GM19372 (cell line): ENCODE measurements around the gene BOK.

Experiments used
- ATAC-seq: cut with Tn5 transposase; IDR thresholded peaks from one replicate; pipeline ENCODE4 v1.9.1; 2021; ENCODE audit warnings: mild to moderate bottlenecking, low read depth, moderate library complexity; ENCODE audit not compliant: unreplicated experiment

The BOK gene

DNA sequence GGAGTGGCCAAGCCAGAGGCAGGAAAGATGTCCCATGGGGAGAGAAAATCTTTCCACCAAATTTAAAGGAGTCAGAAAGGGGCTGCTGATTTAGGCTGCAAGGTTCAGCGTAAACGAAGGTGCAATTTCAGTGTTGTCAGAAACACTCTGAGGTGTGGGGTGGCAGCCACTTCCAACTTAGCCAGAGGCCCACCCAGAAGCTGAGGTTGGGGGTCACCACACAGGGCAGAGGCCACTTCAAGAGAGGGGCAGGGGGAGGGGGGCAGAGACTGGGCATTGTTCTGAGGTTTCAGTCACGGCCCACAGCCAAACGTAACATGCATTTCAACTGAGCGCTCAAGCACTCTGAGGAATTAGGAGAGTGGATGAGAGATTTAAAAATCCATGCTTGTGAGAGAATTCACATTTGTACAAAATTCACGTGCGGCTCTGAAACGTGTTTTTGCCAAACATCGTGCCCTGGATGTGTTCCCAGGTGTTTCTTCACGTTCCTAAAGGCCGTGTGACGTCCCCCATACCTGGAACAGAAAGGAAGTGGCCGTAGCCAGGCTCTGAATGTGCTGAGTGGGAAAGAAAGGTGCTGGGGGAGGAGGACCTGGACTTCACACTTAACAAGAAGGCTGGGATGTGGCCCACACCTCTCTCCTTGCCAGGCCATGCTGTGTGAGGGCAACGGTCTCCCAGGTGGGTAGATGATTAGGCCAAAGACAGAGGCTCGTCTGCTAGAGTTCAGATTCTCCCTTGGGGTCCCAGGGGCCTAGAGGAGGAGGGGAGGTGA is 19.5 kb upstream of the BOK start:
- no peak for ATAC-seq

- ATAC-seq, result no peak
Observed at GRCh38 chr2:241539616-241540374, 18.8 kb upstream of the BOK start.

DNA sequence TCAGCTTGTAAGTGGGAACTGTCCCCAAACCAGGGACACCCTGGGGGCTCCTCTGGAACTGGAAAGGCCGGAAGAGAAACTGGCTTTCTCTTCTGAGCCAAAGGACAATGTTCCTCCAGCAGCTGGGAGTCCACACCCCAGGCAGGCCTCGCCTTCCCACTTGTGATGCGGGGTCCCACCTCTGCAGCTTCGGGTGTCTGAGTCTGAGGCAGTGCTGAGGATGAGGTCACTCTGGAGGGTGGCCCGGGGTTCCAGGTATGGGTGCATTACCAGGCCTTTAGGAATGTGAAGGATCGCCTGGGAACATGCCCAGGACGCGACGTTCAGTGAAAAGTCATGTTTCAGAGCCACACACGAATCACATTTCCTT is 18.2 kb upstream of the BOK start:
- no peak for ATAC-seq

GRCh38 chr2:241540771-241541561 is 17.6 kb upstream of the BOK start:
- no peak for ATAC-seq

DNA sequence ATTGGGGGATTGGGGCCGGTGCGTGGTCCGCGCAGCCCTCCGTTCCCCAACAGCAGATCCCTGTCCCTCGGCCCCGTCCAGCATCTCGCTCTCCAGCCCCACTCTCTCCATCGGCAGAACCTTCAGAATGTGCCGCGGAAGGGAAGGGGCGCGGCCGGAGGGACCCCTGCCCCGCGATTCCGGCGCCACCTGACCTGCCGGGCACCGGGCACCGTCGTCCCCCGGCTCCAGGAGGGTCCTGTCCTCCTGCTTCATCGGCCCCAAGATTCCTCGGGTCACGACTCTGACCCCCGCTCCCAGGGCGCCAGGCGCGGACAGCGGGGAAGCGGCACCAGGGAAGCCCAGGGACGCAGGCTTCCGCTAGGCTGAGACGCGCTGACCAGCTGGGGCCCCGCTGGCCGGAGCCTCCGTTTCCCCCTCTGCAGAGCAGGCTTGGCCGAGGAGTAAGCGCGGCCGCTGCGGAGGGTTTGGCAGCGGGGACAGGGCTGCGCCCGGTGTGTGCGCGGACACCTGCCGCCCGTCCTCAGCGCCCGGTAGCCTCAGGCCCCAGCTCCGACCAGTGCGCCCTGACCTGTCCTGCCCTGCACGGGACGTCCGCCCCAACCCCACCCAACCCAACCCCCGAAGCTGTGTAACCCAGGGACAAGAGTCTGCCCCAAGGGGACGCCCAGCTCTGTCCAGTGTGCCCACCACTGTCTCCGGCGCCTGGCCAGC is 16.8 kb upstream of the BOK start:
- ATAC-seq, result no peak

DNA sequence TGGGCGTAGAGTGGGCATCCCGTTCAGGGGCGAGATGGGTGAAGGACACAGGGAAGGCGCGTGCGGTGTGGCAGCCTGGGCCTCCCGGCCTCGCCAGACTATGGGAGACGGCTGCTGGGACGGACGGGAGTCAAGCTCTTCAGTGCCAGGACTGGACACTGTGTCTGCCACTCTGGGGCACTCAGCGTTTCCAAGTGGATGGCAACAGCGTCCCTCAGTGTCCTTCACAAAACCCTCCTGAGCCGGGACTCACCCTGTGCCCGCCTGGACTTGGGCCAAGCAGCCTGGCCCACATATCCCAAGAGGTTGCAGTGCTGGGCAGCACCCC is 16.3 kb upstream of the BOK start:
- ATAC-seq, result no peak

DNA sequence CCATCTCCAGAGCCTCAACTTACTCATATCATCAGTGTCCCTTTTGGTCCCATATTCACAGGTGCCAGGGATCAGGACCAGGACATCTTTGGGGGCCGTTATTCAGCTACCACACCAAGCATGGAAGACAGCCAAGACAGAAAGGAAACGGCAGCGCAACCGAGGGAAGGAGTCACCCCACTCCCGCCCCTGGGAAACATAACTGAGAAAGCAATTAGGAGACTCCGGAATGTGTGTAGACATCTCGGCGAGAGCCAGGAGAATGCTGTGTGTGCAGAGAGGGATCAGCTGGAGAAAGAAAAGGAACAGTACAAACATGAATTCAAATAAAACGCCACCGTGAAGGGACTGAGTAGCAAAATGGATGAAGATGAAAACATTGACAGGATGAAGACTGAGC is 13.4 kb upstream of the BOK start:
- ATAC-seq, result no peak

DNA sequence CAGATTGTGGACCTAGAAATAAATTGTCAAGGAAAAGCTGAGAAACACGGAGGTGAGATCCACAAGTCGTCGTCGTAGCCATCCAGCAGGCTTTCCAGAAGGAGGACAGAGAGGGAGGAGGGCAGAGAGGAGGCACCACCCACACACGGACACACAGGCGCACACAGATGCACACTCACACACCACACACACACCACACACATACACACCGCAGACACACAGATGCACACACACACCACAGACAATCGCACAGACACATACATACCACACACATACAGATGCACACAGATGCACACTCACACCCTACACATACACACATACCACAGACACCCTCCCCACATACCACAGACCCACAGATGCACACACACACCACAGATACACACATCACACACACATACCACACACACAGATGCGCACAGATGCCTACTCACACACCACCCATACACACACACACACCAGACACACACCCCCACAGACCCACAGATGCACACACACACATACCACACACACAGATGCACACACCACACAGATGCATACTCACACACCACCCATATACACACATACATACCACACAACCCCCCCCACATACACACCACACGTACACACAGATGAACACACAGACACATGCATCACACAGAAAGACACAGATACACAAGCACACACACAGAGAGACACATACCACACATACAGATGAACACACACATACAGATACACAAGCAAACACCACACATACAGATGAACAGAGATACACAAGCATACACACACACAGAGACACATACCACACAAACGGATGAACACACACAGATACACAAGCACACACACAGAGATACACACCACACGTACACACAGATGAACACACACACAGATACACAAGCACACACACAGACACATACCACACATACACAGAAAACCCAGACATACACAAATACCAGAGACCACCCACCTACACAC is 12.7 kb upstream of the BOK start:
- no peak for ATAC-seq

GRCh38 chr2:241546771-241547498 is 11.6 kb upstream of the BOK start:
- no peak for ATAC-seq

DNA sequence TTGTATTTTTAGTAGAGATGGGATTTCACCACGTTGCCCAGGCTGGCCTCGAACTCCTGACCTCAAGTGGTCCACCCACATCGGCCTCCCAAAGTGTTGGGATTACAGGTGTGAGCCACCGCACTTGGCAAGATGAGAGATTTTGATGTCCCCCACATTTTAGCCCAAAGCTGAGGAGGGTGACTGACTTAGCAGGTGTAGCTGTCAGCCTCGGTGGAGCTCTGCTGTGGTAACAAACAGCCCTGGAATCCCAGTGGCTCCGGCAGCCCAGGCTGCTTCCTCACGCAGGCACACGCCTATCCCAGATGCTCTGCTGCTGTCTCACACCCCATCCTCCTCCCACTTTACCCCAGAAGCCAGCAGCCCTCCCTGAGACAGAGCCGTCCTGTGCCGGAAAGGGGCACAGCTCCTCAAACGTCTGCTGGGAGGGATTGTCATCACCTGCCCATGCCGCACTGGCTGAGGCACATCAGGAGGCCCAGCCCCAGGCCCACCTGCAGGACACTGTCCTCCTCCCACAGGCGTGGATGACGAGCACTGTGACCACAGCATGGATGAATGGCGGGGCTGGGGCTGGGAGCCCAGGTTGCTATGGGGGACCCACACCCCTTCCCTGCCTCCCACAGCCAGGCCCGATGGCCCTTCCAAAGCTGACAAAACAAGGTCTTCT is 10.6 kb upstream of the BOK start:
- ATAC-seq, result no peak

DNA sequence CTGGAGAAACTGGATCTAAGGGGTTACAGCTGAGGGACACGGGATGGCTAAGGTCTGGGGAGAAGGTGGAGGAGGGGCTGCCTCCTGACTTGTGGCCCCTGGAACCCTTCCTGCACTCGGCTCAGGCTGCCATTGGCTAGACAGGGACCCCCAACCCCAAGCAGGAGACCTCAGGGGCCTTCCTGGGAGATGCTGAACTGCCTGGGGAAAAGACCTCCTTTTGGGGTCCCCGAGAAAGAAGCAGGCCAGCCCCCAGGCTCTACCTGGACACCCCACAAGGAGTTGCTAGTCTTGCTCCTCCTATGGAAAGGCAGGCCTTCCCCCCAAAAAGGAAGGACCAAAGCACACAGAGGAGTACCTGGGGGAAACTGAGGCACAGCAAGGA is 10.1 kb upstream of the BOK start:
- ATAC-seq, result no peak

DNA sequence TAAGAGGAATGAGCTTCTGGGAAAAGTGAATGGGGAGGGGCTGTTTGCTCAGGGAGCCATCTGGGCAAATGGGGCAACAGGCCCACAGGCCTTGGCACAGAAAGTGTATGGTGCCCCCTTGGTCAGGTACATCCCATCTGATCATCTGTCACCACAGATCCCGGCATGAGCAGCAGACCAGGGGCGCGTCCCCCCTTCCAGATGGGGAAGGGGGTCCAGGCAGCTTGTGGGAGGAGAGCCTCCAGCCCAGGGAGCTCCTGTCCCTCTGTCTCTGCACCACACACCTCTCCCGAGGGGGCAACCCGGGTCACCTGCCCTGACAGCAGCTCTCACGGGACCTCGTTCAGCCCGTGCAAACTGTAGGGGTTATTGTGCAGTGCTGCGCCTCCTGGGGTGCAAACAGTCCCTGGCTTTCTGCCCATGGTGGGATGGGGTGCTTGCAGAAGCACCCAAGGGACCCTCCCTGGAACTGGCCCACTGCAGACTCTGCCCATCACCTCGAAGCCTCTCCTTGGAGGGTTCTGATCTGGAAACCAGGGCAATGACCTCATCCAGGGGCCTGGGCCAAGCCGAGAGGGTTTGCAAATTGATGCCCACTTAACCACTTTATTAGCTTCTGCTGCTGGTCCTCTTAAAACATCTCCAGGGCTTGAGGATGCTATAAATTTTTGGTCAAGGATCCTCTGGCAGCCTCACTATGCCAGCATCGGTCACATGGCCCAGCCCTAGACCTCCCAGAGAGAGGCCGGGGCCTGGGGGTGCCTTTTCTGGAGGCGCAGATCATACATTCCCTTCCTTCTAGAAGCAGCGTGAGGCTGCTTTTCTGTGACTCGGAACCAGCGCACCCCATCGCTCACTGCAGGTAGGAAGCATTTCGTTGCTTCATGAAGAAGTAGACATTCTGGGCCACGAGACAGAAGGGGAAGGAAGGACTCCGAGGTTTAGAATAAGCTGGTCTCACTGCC is 7.6 kb upstream of the BOK start:
- ATAC-seq, result no peak

DNA sequence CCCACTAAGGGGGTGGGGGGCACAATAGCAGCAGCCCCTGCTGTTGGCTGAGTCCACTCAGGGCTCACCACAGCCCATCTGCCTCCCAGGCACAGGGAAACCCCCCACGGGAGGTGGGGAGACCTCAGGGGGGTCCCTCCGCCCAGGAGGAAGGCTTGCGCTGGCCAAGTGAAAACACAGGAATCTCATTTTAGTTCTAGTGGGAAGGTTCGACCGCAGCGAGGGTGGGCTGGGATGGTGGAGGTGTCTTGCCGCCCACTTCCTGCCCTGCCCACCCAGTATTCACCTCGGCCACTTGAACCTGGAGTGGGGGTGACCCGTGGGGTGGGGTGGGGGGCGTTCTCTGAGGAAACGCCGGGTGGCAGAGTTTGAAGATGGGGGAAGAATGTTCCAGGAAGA is 6.9 kb upstream of the BOK start:
- ATAC-seq, result no peak

DNA sequence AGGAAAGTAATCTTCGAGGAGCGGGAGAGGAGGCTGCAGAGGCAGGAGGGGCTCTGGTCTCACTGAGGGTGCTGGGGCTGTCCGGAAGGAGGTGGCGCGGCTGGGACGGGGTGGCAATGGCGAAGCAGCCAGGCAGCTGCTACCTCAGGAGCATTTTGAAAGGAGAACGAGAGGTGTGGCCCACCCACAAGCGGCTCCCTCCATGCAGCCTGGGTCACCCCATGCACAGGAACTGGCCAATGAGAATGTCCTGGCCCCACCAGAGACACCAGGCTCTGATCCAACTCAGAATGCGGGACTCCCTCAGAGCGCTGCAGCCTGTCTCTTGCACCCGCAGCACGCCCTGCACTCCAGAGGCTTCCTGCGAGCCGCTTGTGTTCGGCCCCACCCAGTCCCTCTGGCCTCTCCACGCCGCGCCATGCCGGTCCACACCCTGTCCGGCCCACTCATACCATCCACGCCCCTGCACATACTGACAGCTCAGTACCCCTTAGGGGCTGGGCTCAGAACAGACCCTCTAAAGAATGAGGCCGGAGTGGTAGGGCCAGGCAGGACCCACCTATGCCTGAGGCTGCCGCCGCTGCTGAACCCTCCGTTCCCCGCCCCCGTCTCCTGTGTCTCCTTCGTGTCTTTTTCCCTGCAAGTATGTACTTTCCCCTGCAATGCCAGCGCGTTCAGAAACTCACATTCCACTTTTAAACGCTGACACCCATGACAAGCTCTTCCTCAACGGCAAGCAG is 6.4 kb upstream of the BOK start:
- ATAC-seq, result no peak

DNA sequence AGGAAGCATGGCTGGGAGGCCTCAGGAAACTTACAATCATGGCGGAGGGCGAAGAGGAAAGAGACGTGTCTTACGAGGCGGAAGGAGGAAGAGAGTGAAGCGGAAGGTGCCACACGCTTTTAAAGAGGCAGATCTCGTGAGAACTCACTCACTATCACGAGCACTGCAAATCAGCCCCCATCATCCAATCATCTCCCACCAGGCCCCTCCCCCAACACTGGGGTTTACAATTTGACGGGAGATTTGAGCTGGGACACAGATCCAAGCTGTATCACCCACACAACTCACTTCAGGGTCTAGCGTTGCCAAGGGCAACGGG is 5.1 kb upstream of the BOK start:
- no peak for ATAC-seq

GRCh38 chr2:241553981-241554380 is 4.6 kb upstream of the BOK start:
- ATAC-seq, result no peak
